ENCODE results near the gene ENTPD5.

DNA sequence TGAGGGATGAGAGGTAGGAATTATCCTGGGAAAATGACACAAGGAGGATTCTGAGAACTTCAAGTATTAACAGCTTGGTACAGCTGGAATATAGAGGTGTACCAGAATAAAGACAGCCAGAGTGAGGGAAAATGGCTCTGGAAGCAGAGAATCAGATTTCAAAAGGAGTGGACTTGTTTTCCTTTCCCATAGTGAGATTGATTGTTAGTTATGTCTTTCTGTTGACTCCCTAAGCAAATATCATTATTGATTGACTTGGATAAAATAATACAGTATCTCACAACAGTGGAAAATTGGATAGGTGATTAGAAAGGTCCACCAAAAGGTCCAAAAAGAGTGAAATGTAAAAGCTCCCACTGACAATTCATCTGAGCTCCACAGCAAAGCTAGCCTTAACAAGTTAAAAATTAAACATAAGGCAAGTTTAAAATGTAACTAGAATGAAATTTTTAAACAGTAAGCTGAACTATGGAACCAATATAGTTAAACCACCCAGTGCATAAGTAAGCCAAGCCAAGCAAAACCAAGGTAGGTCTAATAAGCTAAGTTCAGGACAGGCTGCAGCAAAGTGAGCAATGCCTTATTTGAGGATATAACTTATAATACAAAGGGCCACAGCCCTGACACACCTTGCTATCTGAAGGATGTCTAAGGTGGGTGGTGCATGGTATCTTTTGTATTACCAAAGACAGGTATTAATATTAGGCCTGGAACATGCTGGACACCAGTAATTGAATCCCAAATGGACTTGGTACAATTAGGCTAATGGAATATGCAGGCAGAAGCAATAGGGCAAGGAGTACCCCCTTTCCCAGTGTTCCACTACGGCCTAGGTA is 21.8 kb downstream of the ENTPD5 start:
- TF ChIP-seq POLR2AphosphoS5 (IDR thresholded peaks at IDR 0.05; ENCODE audit: low read depth): no peak
- TF ChIP-seq, protein P1, sequence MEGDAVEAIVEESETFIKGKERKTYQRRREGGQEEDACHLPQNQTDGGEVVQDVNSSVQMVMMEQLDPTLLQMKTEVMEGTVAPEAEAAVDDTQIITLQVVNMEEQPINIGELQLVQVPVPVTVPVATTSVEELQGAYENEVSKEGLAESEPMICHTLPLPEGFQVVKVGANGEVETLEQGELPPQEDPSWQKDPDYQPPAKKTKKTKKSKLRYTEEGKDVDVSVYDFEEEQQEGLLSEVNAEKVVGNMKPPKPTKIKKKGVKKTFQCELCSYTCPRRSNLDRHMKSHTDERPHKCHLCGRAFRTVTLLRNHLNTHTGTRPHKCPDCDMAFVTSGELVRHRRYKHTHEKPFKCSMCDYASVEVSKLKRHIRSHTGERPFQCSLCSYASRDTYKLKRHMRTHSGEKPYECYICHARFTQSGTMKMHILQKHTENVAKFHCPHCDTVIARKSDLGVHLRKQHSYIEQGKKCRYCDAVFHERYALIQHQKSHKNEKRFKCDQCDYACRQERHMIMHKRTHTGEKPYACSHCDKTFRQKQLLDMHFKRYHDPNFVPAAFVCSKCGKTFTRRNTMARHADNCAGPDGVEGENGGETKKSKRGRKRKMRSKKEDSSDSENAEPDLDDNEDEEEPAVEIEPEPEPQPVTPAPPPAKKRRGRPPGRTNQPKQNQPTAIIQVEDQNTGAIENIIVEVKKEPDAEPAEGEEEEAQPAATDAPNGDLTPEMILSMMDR (IDR thresholded peaks at IDR 0.05; ENCODE audit: insufficient read depth, low read length): no peak
- TF ChIP-seq, protein P2, sequence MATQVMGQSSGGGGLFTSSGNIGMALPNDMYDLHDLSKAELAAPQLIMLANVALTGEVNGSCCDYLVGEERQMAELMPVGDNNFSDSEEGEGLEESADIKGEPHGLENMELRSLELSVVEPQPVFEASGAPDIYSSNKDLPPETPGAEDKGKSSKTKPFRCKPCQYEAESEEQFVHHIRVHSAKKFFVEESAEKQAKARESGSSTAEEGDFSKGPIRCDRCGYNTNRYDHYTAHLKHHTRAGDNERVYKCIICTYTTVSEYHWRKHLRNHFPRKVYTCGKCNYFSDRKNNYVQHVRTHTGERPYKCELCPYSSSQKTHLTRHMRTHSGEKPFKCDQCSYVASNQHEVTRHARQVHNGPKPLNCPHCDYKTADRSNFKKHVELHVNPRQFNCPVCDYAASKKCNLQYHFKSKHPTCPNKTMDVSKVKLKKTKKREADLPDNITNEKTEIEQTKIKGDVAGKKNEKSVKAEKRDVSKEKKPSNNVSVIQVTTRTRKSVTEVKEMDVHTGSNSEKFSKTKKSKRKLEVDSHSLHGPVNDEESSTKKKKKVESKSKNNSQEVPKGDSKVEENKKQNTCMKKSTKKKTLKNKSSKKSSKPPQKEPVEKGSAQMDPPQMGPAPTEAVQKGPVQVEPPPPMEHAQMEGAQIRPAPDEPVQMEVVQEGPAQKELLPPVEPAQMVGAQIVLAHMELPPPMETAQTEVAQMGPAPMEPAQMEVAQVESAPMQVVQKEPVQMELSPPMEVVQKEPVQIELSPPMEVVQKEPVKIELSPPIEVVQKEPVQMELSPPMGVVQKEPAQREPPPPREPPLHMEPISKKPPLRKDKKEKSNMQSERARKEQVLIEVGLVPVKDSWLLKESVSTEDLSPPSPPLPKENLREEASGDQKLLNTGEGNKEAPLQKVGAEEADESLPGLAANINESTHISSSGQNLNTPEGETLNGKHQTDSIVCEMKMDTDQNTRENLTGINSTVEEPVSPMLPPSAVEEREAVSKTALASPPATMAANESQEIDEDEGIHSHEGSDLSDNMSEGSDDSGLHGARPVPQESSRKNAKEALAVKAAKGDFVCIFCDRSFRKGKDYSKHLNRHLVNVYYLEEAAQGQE (IDR thresholded peaks at IDR 0.05; ENCODE audit: insufficient replicate concordance, low read depth): no peak
- TF ChIP-seq SPI1 (IDR thresholded peaks at IDR 0.05; ENCODE audit: borderline replicate concordance, low read depth): no peak
